K562 (cell line): Measurements from ENCODE around the gene GON4L.
A peak's percentile ranks its signal among the peaks of the same experiment; 100 is the strongest.

Source experiments
- CCNT2 ChIP-seq: IDR thresholded peaks from 2 replicates; pipeline ENCODE4 v1.6.1; 2011; ENCODE audit warnings: borderline replicate concordance, low read depth, mild to moderate bottlenecking, moderate library complexity, mixed read lengths, low read length; ENCODE audit not compliant: insufficient read length; ENCODE audit errors: extremely low read depth
- CREB1 ChIP-seq, 2 experiments: sonication (generic) in 1 of 2; formaldehyde crosslinking in 1 of 2; IDR thresholded peaks; 2 replicates each; pipeline versions ENCODE4 v1.6.1 to v1.8.0; 2012 to 2022; ENCODE audit warnings: inconsistent platforms in 1 of 2, mild to moderate bottlenecking in 1 of 2, missing genetic modification reagents in 1 of 2, moderate library complexity in 1 of 2
- CTCF ChIP-seq, 3 experiments: IDR thresholded peaks in 2 of 3; conservative IDR thresholded peaks in 1 of 3; 2 replicates each; pipeline ENCODE4 v1.5.1; 2011 to 2012; ENCODE audit warnings: low read length in 3 of 3, mild to moderate bottlenecking in 3 of 3, control low read depth in 2 of 3, improper control_type of control experiment in 1 of 3, inconsistent platforms in 1 of 3, low read depth in 1 of 3, mixed read lengths in 1 of 3, moderate library complexity in 1 of 3; ENCODE audit not compliant: insufficient read depth in 2 of 3
- ESRRA ChIP-seq: fragments of 450-650 bp; IDR thresholded peaks from 2 replicates; pipeline ENCODE4 v1.6.1; 2014; ENCODE audit warnings: low read depth, mild to moderate bottlenecking, moderate library complexity, borderline replicate concordance
- FOXP1 ChIP-seq: sonication (generic); formaldehyde crosslinking; IDR thresholded peaks from 2 replicates; pipeline ENCODE4 v1.8.0; 2022; ENCODE audit warnings: mild to moderate bottlenecking, missing genetic modification reagents
- GABPA ChIP-seq: fragments of 200-800 bp; sonication (Bioruptor generic); conservative IDR thresholded peaks from 2 replicates; pipeline ENCODE4 v1.6.1; 2016; ENCODE audit warnings: low read depth, missing genetic modification characterization, missing compliant biosample characterization
- RBM22 ChIP-seq: fragments of 200-400 bp; formaldehyde crosslinking; IDR thresholded peaks from 2 replicates; pipeline ENCODE4 v1.6.1; 2018; ENCODE audit warnings: low read length, low read depth; ENCODE audit not compliant: poor library complexity, severe bottlenecking
- STAG1 ChIP-seq: sonication (generic); formaldehyde crosslinking; IDR thresholded peaks from 2 replicates; pipeline ENCODE4 v1.5.0; 2020; ENCODE audit warnings: missing genetic modification reagents, borderline replicate concordance
- YY1 ChIP-seq, 3 experiments: IDR thresholded peaks; 2 replicates each; pipeline ENCODE4 v1.6.1; 2011; ENCODE audit warnings: low read length in 2 of 3, mild to moderate bottlenecking in 2 of 3, moderate library complexity in 2 of 3, borderline replicate concordance in 1 of 3, control low read depth in 1 of 3, low read depth in 1 of 3; ENCODE audit not compliant: insufficient read depth in 3 of 3, insufficient replicate concordance in 2 of 3, control insufficient read depth in 1 of 3, insufficient read length in 1 of 3; ENCODE audit errors: extremely low read depth in 1 of 3
- ZNF274 ChIP-seq: IDR thresholded peaks from 2 replicates; pipeline ENCODE4 v1.6.1; 2011; ENCODE audit warnings: low read depth, mild to moderate bottlenecking, low read length, moderate library complexity, borderline replicate concordance

GRCh38 chr1:155847823-155848529, 9.0 kb downstream of the GON4L start:
- no peak for TF ChIP-seq RBM22
- no peak for TF ChIP-seq CTCF (IDR thresholded peaks at IDR 0.05 in 2 of 3, conservative IDR thresholded peaks at IDR 0.05 in 1 of 3; ENCODE audit: insufficient read depth in 2 of 3, low read depth in 1 of 3, low read length in 3 of 3)
- TF ChIP-seq ESRRA, result no peak
- no peak for TF ChIP-seq CCNT2
- no peak for TF ChIP-seq ZNF274
- TF ChIP-seq FOXP1 (CRISPR knock-in tag), result no peak
- no peak for TF ChIP-seq STAG1
- TF ChIP-seq GABPA (tag), result no peak
- TF ChIP-seq YY1 (IDR thresholded peaks at IDR 0.05; ENCODE audit: borderline replicate concordance in 1 of 3, control insufficient read depth in 1 of 3, extremely low read depth in 1 of 3, insufficient read depth in 3 of 3, insufficient read length in 1 of 3, insufficient replicate concordance in 2 of 3, low read depth in 1 of 3, low read length in 2 of 3), result peak in 1 of 3 experiments; percentile 21
- TF ChIP-seq CREB1 (IDR thresholded peaks at IDR 0.05), result no peak
- TF ChIP-seq CREB1 (CRISPR knock-in tag; IDR thresholded peaks at IDR 0.05), result no peak
